ENCODE data around the gene BCKDHB.

DNA sequence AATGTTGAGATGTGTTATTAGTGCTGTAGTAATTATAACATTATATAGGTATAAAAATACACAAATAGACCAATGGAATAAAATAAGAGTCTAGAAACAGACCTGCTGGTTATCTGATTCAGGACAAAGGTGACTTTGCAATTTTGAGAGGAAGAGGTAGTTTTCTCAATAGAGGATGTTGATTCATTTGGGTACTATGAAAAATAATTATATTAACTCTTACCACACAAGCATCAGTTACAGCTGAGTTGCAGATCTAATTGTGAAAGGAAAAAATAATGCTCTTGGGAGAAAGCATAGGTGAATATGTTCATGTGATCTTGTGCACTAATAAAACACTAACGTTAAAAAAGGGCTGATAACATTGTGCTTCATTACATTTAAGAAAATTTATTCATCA is 103.0 kb downstream of the BCKDHB start:
- TF ChIP-seq, protein P1, sequence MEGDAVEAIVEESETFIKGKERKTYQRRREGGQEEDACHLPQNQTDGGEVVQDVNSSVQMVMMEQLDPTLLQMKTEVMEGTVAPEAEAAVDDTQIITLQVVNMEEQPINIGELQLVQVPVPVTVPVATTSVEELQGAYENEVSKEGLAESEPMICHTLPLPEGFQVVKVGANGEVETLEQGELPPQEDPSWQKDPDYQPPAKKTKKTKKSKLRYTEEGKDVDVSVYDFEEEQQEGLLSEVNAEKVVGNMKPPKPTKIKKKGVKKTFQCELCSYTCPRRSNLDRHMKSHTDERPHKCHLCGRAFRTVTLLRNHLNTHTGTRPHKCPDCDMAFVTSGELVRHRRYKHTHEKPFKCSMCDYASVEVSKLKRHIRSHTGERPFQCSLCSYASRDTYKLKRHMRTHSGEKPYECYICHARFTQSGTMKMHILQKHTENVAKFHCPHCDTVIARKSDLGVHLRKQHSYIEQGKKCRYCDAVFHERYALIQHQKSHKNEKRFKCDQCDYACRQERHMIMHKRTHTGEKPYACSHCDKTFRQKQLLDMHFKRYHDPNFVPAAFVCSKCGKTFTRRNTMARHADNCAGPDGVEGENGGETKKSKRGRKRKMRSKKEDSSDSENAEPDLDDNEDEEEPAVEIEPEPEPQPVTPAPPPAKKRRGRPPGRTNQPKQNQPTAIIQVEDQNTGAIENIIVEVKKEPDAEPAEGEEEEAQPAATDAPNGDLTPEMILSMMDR (IDR thresholded peaks at IDR 0.05), result no peak
- no peak for TF ChIP-seq POLR2A (IDR thresholded peaks at IDR 0.05)
